Lower leg skin (tissue), 3 donors: Measurements from ENCODE around the gene ALDH1A3.

ENCODE experiments used
- CTCF ChIP-seq, 3 donors: fragments of 450-650 bp; IDR thresholded peaks; one replicate each; pipeline ENCODE4 v1.5.1; 2016; ENCODE audit warnings: antibody characterized with exemption in 3 of 3, mild to moderate bottlenecking in 3 of 3, moderate library complexity in 2 of 3
- POLR2A ChIP-seq, 2 donors: fragments of 450-650 bp; IDR thresholded peaks; one replicate each; pipeline ENCODE4 v1.6.1; 2016 to 2017; ENCODE audit warnings: antibody characterized with exemption in 2 of 2, mild to moderate bottlenecking in 1 of 2, moderate library complexity in 1 of 2

GRCh38 chr15:100832149-100832942, 47.3 kb upstream of the ALDH1A3 start:
- TF ChIP-seq POLR2A (IDR thresholded peaks at IDR 0.05) (no peak), CTCF (IDR thresholded peaks at IDR 0.05) (no peak)
